Aorta (tissue), 5 donors: Measurements from ENCODE around the gene TUT4. TPM values are rescaled to one million over a fixed set of nuclear protein-coding genes. Genes with fewer than 3 reads are reported as not detected.

Experiments
- ATAC-seq: fragments of 200-7000 bp; cut with Tn5 transposase; one replicate; pipeline ENCODE4 v1.9.1; 2022; ENCODE audit warnings: moderate library complexity; ENCODE audit not compliant: low FRiP score
- DNase-seq, 2 donors: peaks; one replicate each; pipeline ENCODE4 v3.0.0-alpha.2; 2020
- H3K27ac ChIP-seq, 2 donors: one replicate each; pipeline ENCODE4 v1.5.1; 2013; ENCODE audit warnings: low read length in 2 of 2, mild to moderate bottlenecking in 2 of 2, moderate library complexity in 2 of 2, control low read depth in 1 of 2, inconsistent platforms in 1 of 2, low read depth in 1 of 2
- H3K27me3 ChIP-seq, 2 donors: one replicate each; pipeline ENCODE4 v1.6.1; 2013; ENCODE audit warnings: control low read depth in 1 of 2, low read length in 1 of 2, mild to moderate bottlenecking in 1 of 2, moderate library complexity in 1 of 2; ENCODE audit not compliant: insufficient read depth in 2 of 2, control insufficient read depth in 1 of 2
- H3K36me3 ChIP-seq, 2 donors: one replicate each; pipeline ENCODE4 v1.6.1; 2013; ENCODE audit warnings: control low read depth in 1 of 2, low read length in 1 of 2, mild to moderate bottlenecking in 1 of 2; ENCODE audit not compliant: insufficient read depth in 2 of 2, control insufficient read depth in 1 of 2
- H3K4me1 ChIP-seq, 2 donors: one replicate each; pipeline ENCODE4 v1.6.1; 2013; ENCODE audit warnings: low read length in 2 of 2, control low read depth in 1 of 2, mild to moderate bottlenecking in 1 of 2, moderate library complexity in 1 of 2; ENCODE audit not compliant: insufficient read depth in 2 of 2, control insufficient read depth in 1 of 2
- H3K4me3 ChIP-seq, 2 donors: one replicate each; pipeline ENCODE4 v1.5.1; 2013; ENCODE audit warnings: low read length in 2 of 2, control low read depth in 1 of 2, mild to moderate bottlenecking in 1 of 2
- H3K9me3 ChIP-seq: one replicate; pipeline ENCODE4 v1.6.1; 2013; ENCODE audit warnings: mild to moderate bottlenecking, low read length; ENCODE audit not compliant: control insufficient read depth
- whole genome bisulfite sequencing, 2 donors: extraction: QIAGEN DNeasy Blood & Tissue Kit; methylation state at CpG; one replicate each; pipeline ENCODE4 v1.1.7; 2013; 5-methylcytosine and 5-hydroxymethylcytosine counted together
- intact Hi-C, 2 donors: fragments of 100-400 bp; cut with DNase I; formaldehyde crosslinking; loops; one replicate each; pipeline versions ENCODE4 v1.14.2 to v1.15.0; 2022
- polyA plus RNA-seq, 2 donors: library from polyadenylated mRNA; stranded (reverse); fragments of 200-250 nt; gene quantifications; one replicate each; pipeline ENCODE4 v1.2.3, GENCODE V29; 2013
- total RNA-seq, 2 donors: library from RNA; stranded (reverse); fragmentation: NEBNext Ultra II Directional; extraction: Animal tissue kit (Norgen Biotek cat#: 25700); gene quantifications; one replicate each; pipeline ENCODE4 v1.2.1, GENCODE V29; 2021
- donor health status: healthy with polysubstance abuse.
- donor health status: Bipolar disorder and iron deficiency.
- donor health status: DM: no; HTN: no; CAD: no.
- donor health status: DM: no; HTN: no; CAD: no.
- donor health status: DM: yes; HTN: yes; CAD: no.

The TUT4 gene
- total and polyA plus RNA-seq, 4 donors = 6.3 to 71.5 (median 35.3) TPM

- H3K9me3 ChIP-seq = no peaks in the 10 kb centered on the region
- no peaks in the 10 kb centered on the region for H3K27me3 ChIP-seq
- H3K27ac ChIP-seq = no peak overlapping the region
- no peak for ATAC-seq
- intact Hi-C loops = no loop called here
- no peak for DNase-seq
- WGBS, 2 donors = 64 to 65% methylated on average over 1 of the region's 1 CpG
- H3K4me3 ChIP-seq = no peak overlapping the region
- H3K36me3 ChIP-seq = peaks cover 0 to 6% of the 10 kb centered on the region in 2 donors
- no peaks in the 10 kb centered on the region for H3K4me1 ChIP-seq
Observed at GRCh38 chr1:52477876-52478275, 75.0 kb downstream of the TUT4 start.

GRCh38 chr1:52476943-52477342 is 75.9 kb downstream of the TUT4 start:
- H3K27me3 ChIP-seq = no peaks in the 10 kb centered on the region
- WGBS, 2 donors = 90 to 96% methylated on average over 3 of the region's 3 CpGs
- H3K9me3 ChIP-seq = no peaks in the 10 kb centered on the region
- ATAC-seq (no peak), DNase-seq (no peak)
- H3K27ac ChIP-seq = no peak overlapping the region
- H3K36me3 ChIP-seq = peaks cover 0 to 6% of the 10 kb centered on the region in 2 donors
- intact Hi-C loops = no loop called here
- H3K4me3 ChIP-seq = no peak overlapping the region
- H3K4me1 ChIP-seq = no peaks in the 10 kb centered on the region

DNA sequence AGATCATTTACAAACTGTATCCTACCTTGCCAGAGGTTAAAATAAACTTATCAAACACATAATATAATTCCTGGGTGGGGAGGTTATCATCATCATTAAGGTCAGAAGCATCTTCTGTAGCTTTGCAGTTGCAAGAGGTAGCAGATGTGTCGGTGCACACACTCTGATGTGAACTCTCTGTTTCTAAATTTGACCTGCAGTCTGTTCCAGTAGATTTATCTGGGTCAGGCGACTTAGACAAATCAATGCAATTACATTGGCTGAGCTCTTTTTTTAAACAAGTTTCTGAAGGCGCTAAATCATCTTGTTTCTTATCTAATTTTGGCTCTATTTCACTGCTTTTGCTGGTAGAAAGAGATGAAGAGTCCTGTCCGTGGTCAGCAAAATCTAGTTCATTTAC is 78.1 kb downstream of the TUT4 start:
- H3K4me3 ChIP-seq = no peak overlapping the region
- H3K27ac ChIP-seq = no peak overlapping the region
- ATAC-seq = no peak
- H3K36me3 ChIP-seq = peaks cover 0 to 6% of the 10 kb centered on the region in 2 donors
- no peaks in the 10 kb centered on the region for H3K27me3 ChIP-seq
- H3K4me1 ChIP-seq = no peaks in the 10 kb centered on the region
- no peak for DNase-seq
- no peaks in the 10 kb centered on the region for H3K9me3 ChIP-seq
- 88 to 90% methylated on average over 4 of the region's 4 CpGs for WGBS, 2 donors
- intact Hi-C loops = no loop called here

GRCh38 chr1:52473039-52473438 is 79.9 kb downstream of the TUT4 start:
- DNase-seq (no peak), ATAC-seq (no peak)
- H3K4me3 ChIP-seq = no peak overlapping the region
- H3K27me3 ChIP-seq = no peaks in the 10 kb centered on the region
- intact Hi-C loops = no loop called here
- H3K4me1 ChIP-seq = no peaks in the 10 kb centered on the region
- H3K36me3 ChIP-seq = peaks cover 0 to 4% of the 10 kb centered on the region in 2 donors
- H3K27ac ChIP-seq = no peak overlapping the region
- no peaks in the 10 kb centered on the region for H3K9me3 ChIP-seq

GRCh38 chr1:52472384-52472783 is 80.5 kb downstream of the TUT4 start:
- ATAC-seq = no peak
- WGBS, 2 donors = 87 to 93% methylated on average over 1 of the region's 1 CpG
- H3K4me3 ChIP-seq = no peak overlapping the region

GRCh38 chr1:52469108-52469507 is 83.8 kb downstream of the TUT4 start:
- 95 to 98% methylated on average over 2 of the region's 2 CpGs for WGBS, 2 donors
- intact Hi-C loops = no loop called here
- ATAC-seq (no peak), DNase-seq (no peak)
- no peak overlapping the region for H3K4me3 ChIP-seq
- no peaks in the 10 kb centered on the region for H3K36me3 ChIP-seq
- H3K27ac ChIP-seq = no peak overlapping the region
- H3K9me3 ChIP-seq = no peaks in the 10 kb centered on the region
- no peaks in the 10 kb centered on the region for H3K27me3 ChIP-seq
- no peaks in the 10 kb centered on the region for H3K4me1 ChIP-seq

More at GRCh38 chr1:52472384-52472783, 80.5 kb downstream of the TUT4 start:
- Histone ChIP-seq H3K4me1 (no peaks in the 10 kb centered on the region), H3K9me3 (no peaks in the 10 kb centered on the region), H3K27me3 (no peaks in the 10 kb centered on the region), H3K36me3 (peaks cover 0 to 4% of the 10 kb centered on the region in 2 donors), H3K27ac (no peak overlapping the region)
- no peak for DNase-seq
- intact Hi-C loops = no loop called here

DNA sequence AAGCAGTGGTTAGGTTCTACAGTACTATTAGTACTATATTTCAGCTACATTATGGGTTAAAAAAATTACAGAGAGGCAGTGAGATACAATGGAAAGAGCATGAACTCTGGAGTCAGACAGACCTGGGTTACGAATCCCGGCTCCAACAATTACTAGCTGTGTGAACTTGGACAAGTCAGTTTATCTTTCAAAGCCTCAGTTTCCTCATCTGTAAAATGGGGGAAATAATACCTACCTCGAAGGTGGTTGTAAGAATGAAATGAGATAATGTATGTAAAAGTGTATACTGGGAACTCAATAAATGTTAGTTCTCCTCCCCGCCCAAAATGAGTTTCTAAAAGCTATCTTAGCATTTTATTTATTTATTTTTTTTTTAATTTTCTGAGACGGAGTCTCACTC is 89.0 kb downstream of the TUT4 start:
- Histone ChIP-seq H3K36me3 (no peaks in the 10 kb centered on the region), H3K27me3 (no peaks in the 10 kb centered on the region), H3K4me1 (no peaks in the 10 kb centered on the region), H3K4me3 (no peak overlapping the region), H3K27ac (no peak overlapping the region), H3K9me3 (no peaks in the 10 kb centered on the region)
- intact Hi-C loops = no loop called here
- DNase-seq (no peak), ATAC-seq (no peak)
- WGBS, 2 donors = 94 to 96% methylated on average over 5 of the region's 5 CpGs

DNA sequence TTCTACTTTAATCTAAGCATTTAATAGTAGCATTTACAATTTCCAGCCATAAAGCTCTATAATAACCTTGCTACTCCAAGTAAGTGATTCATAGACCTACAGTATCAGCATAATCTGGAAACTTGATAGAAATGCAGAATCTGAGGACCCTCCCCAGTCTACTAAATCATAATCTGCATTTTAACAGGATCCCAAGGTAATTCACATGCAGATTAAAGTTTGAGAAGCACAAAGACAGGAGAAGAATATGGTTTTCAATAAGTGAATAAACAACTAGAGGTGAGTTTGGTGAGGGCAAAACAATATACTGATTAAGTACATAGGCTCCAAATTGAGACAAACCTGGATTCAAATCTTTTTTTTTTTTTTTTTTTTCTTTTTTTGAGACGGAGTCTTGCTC is 91.1 kb downstream of the TUT4 start:
- intact Hi-C loops = no loop called here
- ATAC-seq (no peak), DNase-seq (no peak)
- no peak overlapping the region for H3K27ac ChIP-seq
- no peaks in the 10 kb centered on the region for H3K36me3 ChIP-seq
- H3K9me3 ChIP-seq = no peaks in the 10 kb centered on the region
- no peaks in the 10 kb centered on the region for H3K27me3 ChIP-seq
- 73 to 88% methylated on average over 1 of the region's 1 CpG for whole genome bisulfite sequencing, 2 donors
- H3K4me1 ChIP-seq = no peaks in the 10 kb centered on the region
- H3K4me3 ChIP-seq = no peak overlapping the region

DNA sequence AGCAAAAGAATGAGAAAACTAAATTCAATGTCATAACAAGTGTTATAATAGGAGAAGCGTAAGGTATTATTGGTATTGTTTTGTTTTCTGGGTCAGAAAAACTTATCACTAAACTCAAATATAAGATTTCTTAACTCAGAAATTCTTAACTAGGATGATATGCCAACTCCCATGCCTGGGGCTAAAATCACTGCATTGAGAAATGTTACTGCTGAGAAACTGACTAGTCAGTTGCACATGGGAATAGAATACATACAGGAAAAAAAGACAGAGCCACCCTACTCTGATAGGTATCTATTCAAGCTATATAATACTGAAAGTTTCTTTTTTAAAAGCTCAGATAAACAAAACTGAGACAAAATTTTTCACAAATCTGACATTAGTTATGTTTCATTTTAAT is 92.2 kb downstream of the TUT4 start:
- H3K27ac ChIP-seq = no peak overlapping the region
- WGBS, 2 donors = 70 to 86% methylated on average over 1 of the region's 1 CpG
- H3K9me3 ChIP-seq = no peaks in the 10 kb centered on the region
- H3K4me1 ChIP-seq = no peaks in the 10 kb centered on the region
- intact Hi-C loops = no loop called here
- no peaks in the 10 kb centered on the region for H3K36me3 ChIP-seq
- H3K4me3 ChIP-seq = no peak overlapping the region
- ATAC-seq (no peak), DNase-seq (no peak)
- H3K27me3 ChIP-seq = no peaks in the 10 kb centered on the region
